Endothelial cell of umbilical vein (primary cell): ENCODE measurements around the gene FOXA1. TPM values are rescaled to one million over a fixed set of nuclear protein-coding genes. Genes with fewer than 3 reads are reported as not detected.
A peak's percentile ranks its signal among the peaks of the same experiment; 100 is the strongest.

Experiments used
- BruUV-seq: library from RNA; stranded (reverse); fragments of 400-500 nt; replicated peaks from 2 replicates; lab custom pipeline; 2021; lab: Mats Ljungman, UMichigan
- CTCF ChIA-PET: fragments of 300-600, 350-600 bp; sonication (Branson Sonifier 250); formaldehyde crosslinking; loops from one replicate; lab custom pipeline; 2021; ENCODE audit warnings: antibody characterized with exemption, inconsistent platforms; lab: Charles Lee
- POLR2A ChIA-PET: fragments of 300-600, 350-600 bp; sonication (Branson Sonifier 250); formaldehyde crosslinking; loops from one replicate; lab custom pipeline; 2021; ENCODE audit warnings: antibody characterized with exemption, inconsistent platforms; lab: Charles Lee
- DNase-seq: peaks from one replicate; pipeline ENCODE4 v3.0.0-alpha.2; 2011; ENCODE audit warnings: low read depth, low spot score
- FAIRE-seq: peaks from 2 replicates; lab custom pipeline; 2011; peaks lifted over from hg19 to GRCh38; lab: Jason Lieb, UNC
- H2AFZ ChIP-seq: 2 replicates; pipeline ENCODE4 v1.6.0; 2012; ENCODE audit warnings: low read depth, low read length, control low read depth, inconsistent platforms
- H3K27ac ChIP-seq: 2 replicates; pipeline ENCODE4 v1.5.1; 2011; ENCODE audit warnings: low read depth, mild to moderate bottlenecking, control low read depth, low read length, moderate library complexity; ENCODE audit not compliant: insufficient read depth
- H3K27me3 ChIP-seq, 2 experiments: 2 replicates each; pipeline versions ENCODE4 v1.6.0 to v1.6.1; 2011; ENCODE audit warnings: low read length in 2 of 2, mixed read lengths in 1 of 2; ENCODE audit not compliant: control insufficient read depth in 2 of 2, insufficient read depth in 2 of 2
- H3K36me3 ChIP-seq, 2 experiments: 2 replicates in 1 of 2; 3 replicates in 1 of 2; pipeline ENCODE4 v1.5.1; 2011; ENCODE audit warnings: low read length in 2 of 2, mild to moderate bottlenecking in 1 of 2, moderate library complexity in 1 of 2; ENCODE audit not compliant: control insufficient read depth in 2 of 2, insufficient read depth in 2 of 2; ENCODE audit errors: extremely low read depth in 1 of 2
- H3K4me1 ChIP-seq: 3 replicates; pipeline ENCODE4 v1.5.1; 2011; ENCODE audit warnings: mild to moderate bottlenecking, low read length; ENCODE audit not compliant: control insufficient read depth, insufficient read depth; ENCODE audit errors: extremely low read depth
- H3K4me2 ChIP-seq: 2 replicates; pipeline ENCODE4 v1.6.1; 2011; ENCODE audit warnings: low read length, control low read depth, mixed read lengths; ENCODE audit not compliant: insufficient read depth
- H3K4me3 ChIP-seq, 3 experiments: fragments of 200-600 bp in 1 of 3; sonication (generic), shearing (Covaris generic) in 1 of 3; replicated peaks in 1 of 3; 2 replicates each; pipeline ENCODE4 v1.5.1; 2011 to 2016; ENCODE audit warnings: control low read depth in 3 of 3, low read length in 3 of 3, mild to moderate bottlenecking in 2 of 3, inconsistent platforms in 1 of 3, low read depth in 1 of 3, moderate library complexity in 1 of 3; ENCODE audit not compliant: insufficient read depth in 1 of 3
- H3K79me2 ChIP-seq: 2 replicates; pipeline ENCODE4 v1.6.0; 2012; ENCODE audit warnings: low read length, inconsistent platforms; ENCODE audit not compliant: control insufficient read depth, insufficient read depth
- H3K9ac ChIP-seq: replicated peaks from 2 replicates; pipeline ENCODE3; 2011; ENCODE audit warnings: low read length, control low read depth; ENCODE audit not compliant: insufficient read depth; ENCODE audit errors: extremely low read depth
- H3K9me1 ChIP-seq: replicated peaks from 3 replicates; pipeline ENCODE4 v1.6.0; 2011; ENCODE audit warnings: mild to moderate bottlenecking, low read length; ENCODE audit not compliant: control insufficient read depth, insufficient read depth; ENCODE audit errors: extremely low read depth
- H3K9me3 ChIP-seq: replicated peaks from 2 replicates; pipeline ENCODE4 v1.5.1; 2012; ENCODE audit warnings: low read length, inconsistent platforms; ENCODE audit not compliant: control insufficient read depth, insufficient read depth
- H4K20me1 ChIP-seq: replicated peaks from 2 replicates; pipeline ENCODE3; 2011; ENCODE audit warnings: mild to moderate bottlenecking, low read length; ENCODE audit not compliant: control insufficient read depth, insufficient read depth; ENCODE audit errors: extremely low read depth
- CTCF ChIP-seq, 2 donors: IDR thresholded peaks; 1 replicate in 1 of 2; 2 replicates in 1 of 2; pipeline ENCODE4 v1.5.1; 2011; ENCODE audit warnings: low read length in 2 of 2, mild to moderate bottlenecking in 2 of 2, moderate library complexity in 2 of 2, control low read depth in 1 of 2, inconsistent platforms in 1 of 2, low read depth in 1 of 2; ENCODE audit not compliant: insufficient read depth in 1 of 2; ENCODE audit errors: extremely low read depth in 1 of 2
- EZH2 ChIP-seq: IDR thresholded peaks from 2 replicates; pipeline ENCODE4 v1.6.1; 2012; ENCODE audit warnings: borderline replicate concordance, low read depth, mild to moderate bottlenecking, moderate library complexity, low read length, inconsistent platforms; ENCODE audit not compliant: severe bottlenecking
- JUN ChIP-seq: IDR thresholded peaks from 2 replicates; pipeline ENCODE4 v1.6.1; 2011; ENCODE audit warnings: borderline replicate concordance, low read depth; ENCODE audit not compliant: insufficient read length, insufficient read depth
- POLR2A ChIP-seq: IDR thresholded peaks from 2 replicates; pipeline ENCODE4 v1.6.1; 2012; ENCODE audit warnings: low read depth, mild to moderate bottlenecking, control low read depth, low read length
- POLR2AphosphoS5 ChIP-seq: IDR thresholded peaks from 2 replicates; pipeline ENCODE4 v1.6.1; 2012; ENCODE audit warnings: low read depth, mild to moderate bottlenecking, control low read depth, low read length, moderate library complexity; ENCODE audit not compliant: insufficient read depth
- dilution Hi-C: fragments of 300-500 bp; cut with MboI; formaldehyde crosslinking; loops from one replicate; pipeline ENCODE4 v1.15.0; 2019; ENCODE audit warnings: low sequenced_read_pairs; ENCODE audit not compliant: extremely low pct_ligation_motif_present
- intact Hi-C: fragments of 100-400 bp; cut with micrococcal nuclease; formaldehyde crosslinking; loops from one replicate; pipeline ENCODE4 v1.10.0; 2022
- polyA plus RNA-seq, 4 experiments: library from polyadenylated mRNA; depleted of rRNA in 3 of 4; stranded (reverse) in 3 of 4; unstranded in 1 of 4; fragments of >200 nt; gene quantifications; 2 replicates each; pipeline versions ENCODE4 v1.2.1 to v1.2.3, GENCODE V29; 2011 to 2012; ENCODE audit warnings: missing spikeins in 1 of 4
- total RNA-seq: library from RNA; stranded (reverse); gene quantifications from 2 replicates; pipeline ENCODE4 v1.2.3, GENCODE V29; 2021

FOXA1 gene
- total and polyA plus RNA-seq, 2 donors (not counting 3 experiments of a cell fraction or from before 2014, with no cell fraction given), result 0.06 TPM; not detected in 1

DNA sequence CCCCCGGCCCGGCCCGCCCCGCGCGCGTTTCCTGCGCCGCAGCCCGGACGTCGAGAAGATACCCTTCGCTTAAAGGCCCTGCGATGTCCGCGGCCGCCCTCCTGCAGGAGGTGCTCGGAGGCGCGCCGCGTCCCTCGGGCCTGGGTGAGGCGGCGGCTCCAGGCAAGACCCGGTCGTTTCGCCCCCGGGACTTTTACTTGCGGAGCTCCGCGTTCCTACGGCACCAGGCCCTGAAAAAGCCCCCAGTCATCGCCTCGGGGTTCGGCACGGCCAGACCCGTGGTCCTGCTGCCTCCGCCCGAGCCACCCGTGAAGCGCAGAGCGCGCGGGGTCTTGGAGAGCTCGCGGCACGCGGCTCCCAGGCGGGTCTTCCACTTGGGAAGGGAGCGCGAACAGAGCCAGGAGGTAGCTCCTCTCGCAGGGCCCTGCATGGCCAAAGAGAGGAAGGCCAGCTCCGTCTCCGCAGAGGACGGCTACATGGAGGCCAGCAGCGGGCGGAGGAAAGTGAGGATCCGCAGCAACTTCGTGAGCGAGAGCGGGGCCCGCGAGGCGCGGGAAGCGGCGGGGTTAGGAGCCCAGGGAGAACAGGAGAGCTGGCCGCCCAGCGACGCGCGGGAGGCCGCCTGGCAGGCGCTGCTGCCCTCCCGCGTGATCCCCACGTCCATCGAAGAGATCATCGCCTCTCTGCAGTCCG is 27.3 kb upstream of the FOXA1 start:
- Histone ChIP-seq H3K4me1 (no peaks in the 10 kb centered on the region), H3K9me1 (no peaks in the 10 kb centered on the region), H3K9ac (no peak overlapping the region), H3K36me3 (no peaks in the 10 kb centered on the region), H3K9me3 (no peaks in the 10 kb centered on the region), H3K4me2 (peak overlapping the region; percentile 41), H3K27me3 (no peaks in the 10 kb centered on the region), H3K27ac (no peak overlapping the region), H2AFZ (peak overlapping the region; percentile 94), H3K79me2 (no peaks in the 10 kb centered on the region), H4K20me1 (no peaks in the 10 kb centered on the region), H3K4me3 (peak overlapping the region in 2 of 3 experiments; percentile 10 to 22)
- no TSS peak for BruUV-seq
- intact Hi-C loops (no loop called here), dilution Hi-C loops (no loop called here)
- DNase-seq (peak; percentile 47), FAIRE-seq (no peak)
- TF ChIP-seq CTCF (IDR thresholded peaks at IDR 0.05; ENCODE audit: extremely low read depth in 1 of 2, insufficient read depth in 1 of 2, low read depth in 1 of 2, low read length in 2 of 2) (peak in 1 of 2 donors; percentile 12), POLR2AphosphoS5 (no peak), POLR2A (no peak), EZH2 (peak; percentile 28), JUN (no peak)
- POLR2A ChIA-PET, result no interaction called here
- CTCF ChIA-PET, result interaction anchor here (1.2 to 2.8 kb wide), 4 partner anchors 10 to 252 kb away, joined by 4 to 12 read pairs (median 5); partner anchors contain the start of genes FOXA1 and TTC6
